K562 (cell line): ENCODE measurements around the gene TMEM63A. TPM values are rescaled to one million over a fixed set of nuclear protein-coding genes. Genes with fewer than 3 reads are reported as not detected.
A peak's percentile ranks its signal among the peaks of the same experiment; 100 is the strongest.

Source experiments
- CREB1 ChIP-seq, 2 experiments: sonication (generic) in 1 of 2; formaldehyde crosslinking in 1 of 2; IDR thresholded peaks; 2 replicates each; pipeline versions ENCODE4 v1.6.1 to v1.8.0; 2012 to 2022; ENCODE audit warnings: inconsistent platforms in 1 of 2, mild to moderate bottlenecking in 1 of 2, missing genetic modification reagents in 1 of 2, moderate library complexity in 1 of 2
- E4F1 ChIP-seq: fragments of 250-450 bp; sonication (Bioruptor Pico); IDR thresholded peaks from 2 replicates; pipeline ENCODE4 v1.5.0; 2021; ENCODE audit warnings: mild to moderate bottlenecking, borderline replicate concordance
- ETV6 ChIP-seq, 3 experiments: fragments of 150-350 bp in 1 of 3; sonication (generic) in 1 of 3; formaldehyde crosslinking in 1 of 3; IDR thresholded peaks; 2 replicates each; pipeline versions ENCODE4 v1.6.1 to v1.8.0; 2014 to 2022; ENCODE audit warnings: borderline replicate concordance in 2 of 3, low read depth in 2 of 3, antibody characterized with exemption in 1 of 3, low read length in 1 of 3, mild to moderate bottlenecking in 1 of 3, missing genetic modification reagents in 1 of 3
- FIP1L1 ChIP-seq: fragments of 200-400 bp; formaldehyde crosslinking; IDR thresholded peaks from 2 replicates; pipeline ENCODE4 v1.6.1; 2018; ENCODE audit warnings: mild to moderate bottlenecking, low read depth, low read length; ENCODE audit not compliant: poor library complexity, severe bottlenecking
- ILF3 ChIP-seq: fragments of 450-650 bp; IDR thresholded peaks from 2 replicates; pipeline ENCODE4 v1.6.1; 2018; ENCODE audit warnings: antibody characterized with exemption, mild to moderate bottlenecking, moderate library complexity, borderline replicate concordance
- IRF9 ChIP-seq: fragments of 450-650 bp; IDR thresholded peaks from 2 replicates; pipeline ENCODE4 v1.6.1; 2016; ENCODE audit warnings: missing biosample characterization, missing genetic modification characterization
- MAZ ChIP-seq, 2 experiments: fragments of 450-650 bp in 1 of 2; sonication (generic) in 1 of 2; formaldehyde crosslinking; IDR thresholded peaks in 1 of 2; conservative IDR thresholded peaks in 1 of 2; 2 replicates each; pipeline versions ENCODE4 v1.4.0 to v1.5.0; 2020; ENCODE audit warnings: mild to moderate bottlenecking in 1 of 2, missing genetic modification reagents in 1 of 2
- MEIS2 ChIP-seq: fragments of 450-650 bp; IDR thresholded peaks from 2 replicates; pipeline ENCODE4 v1.6.1; 2014; ENCODE audit warnings: mild to moderate bottlenecking; ENCODE audit not compliant: partially characterized antibody
- POLR3A ChIP-seq: IDR thresholded peaks from 2 replicates; pipeline ENCODE4 v1.6.1; 2011; ENCODE audit warnings: borderline replicate concordance, mild to moderate bottlenecking, moderate library complexity; ENCODE audit not compliant: insufficient read length, insufficient read depth; ENCODE audit errors: extremely low read depth
- PRDM10 ChIP-seq: fragments of 450-650 bp; IDR thresholded peaks from 2 replicates; pipeline ENCODE4 v1.6.1; 2018; ENCODE audit not compliant: partially characterized antibody
- SMARCC2 ChIP-seq: fragments of 450-650 bp; IDR thresholded peaks from 2 replicates; pipeline ENCODE4 v1.6.1; 2017; ENCODE audit warnings: antibody characterized with exemption, moderate library complexity, mild to moderate bottlenecking, low read depth
- SMC3 ChIP-seq: conservative IDR thresholded peaks from 2 replicates; pipeline ENCODE4 v1.6.1; 2011; ENCODE audit warnings: low read depth, low read length, improper control_type of control experiment; ENCODE audit not compliant: insufficient read depth
- TAF1 ChIP-seq: IDR thresholded peaks from 2 replicates; pipeline ENCODE4 v1.6.1; 2011; ENCODE audit warnings: mild to moderate bottlenecking, low read length, moderate library complexity; ENCODE audit not compliant: insufficient read depth, control insufficient read depth, severe bottlenecking; ENCODE audit errors: extremely low read depth
- TEAD4 ChIP-seq, 2 experiments: sonication (generic) in 1 of 2; formaldehyde crosslinking in 1 of 2; IDR thresholded peaks; 2 replicates each; pipeline versions ENCODE4 v1.6.1 to v1.8.0; 2012 to 2022; ENCODE audit warnings: borderline replicate concordance in 1 of 2, inconsistent platforms in 1 of 2, low read length in 1 of 2, mild to moderate bottlenecking in 1 of 2, missing genetic modification reagents in 1 of 2
- TSC22D4 ChIP-seq: fragments of 450-650 bp; IDR thresholded peaks from 2 replicates; pipeline ENCODE4 v1.6.1; 2016; ENCODE audit warnings: missing genetic modification characterization, missing biosample characterization, control low read depth
- ZFX ChIP-seq: sonication (generic); formaldehyde crosslinking; IDR thresholded peaks from 2 replicates; pipeline ENCODE4 v1.8.0; 2022; ENCODE audit warnings: mild to moderate bottlenecking, missing genetic modification reagents, moderate library complexity
- polyA plus RNA-seq, 8 experiments: library from polyadenylated mRNA; depleted of rRNA in 4 of 8; stranded (reverse) in 5 of 8; unstranded in 3 of 8; fragments of >200 nt; fragmentation: Nextera tagmentation in 2 of 8; fragmentation: Illumina TruSeq in 1 of 8; extraction: Ambion mirVana in 2 of 8; extraction: Trizol in 1 of 8; gene quantifications; 2 replicates each; pipeline versions ENCODE4 v1.2.1 to v1.2.3, GENCODE V29; 2011 to 2014; ENCODE audit warnings: inconsistent platforms in 1 of 8, missing spikeins in 1 of 8
- total RNA-seq, 7 experiments: library from RNA; depleted of rRNA in 6 of 7; stranded (reverse); fragments of >200 nt in 6 of 7; fragmentation: Illumina TruSeq in 2 of 7; extraction: Trizol in 2 of 7; gene quantifications; 2 replicates each; pipeline versions ENCODE4 v1.2.1 to v1.2.3, GENCODE V29; 2011 to 2021; ENCODE audit warnings: low replicate concordance in 1 of 7

The TMEM63A gene
- total and polyA plus RNA-seq, 9 of the 15 experiments (the other 6 are each of a cell fraction or from before 2014, with no cell fraction given) = 2.0 to 54.6 (median 17.5) TPM

GRCh38 chr1:225882694-225883615 lies 775 bp upstream of the TMEM63A start (continued):
- TF ChIP-seq IRF9 (tag) = no peak
- 0 out of 2 replicates have a peak, but pooled peaks have one; percentile 25 for TF ChIP-seq SMARCC2
- TF ChIP-seq ETV6 (IDR thresholded peaks at IDR 0.05; ENCODE audit: borderline replicate concordance in 1 of 2, low read depth in 2 of 2, low read length in 1 of 2) = no peak
- TF ChIP-seq ETV6 (CRISPR knock-in tag; IDR thresholded peaks at IDR 0.05; ENCODE audit: borderline replicate concordance) = no peak
- TF ChIP-seq SMC3 = no peak
- TF ChIP-seq ZFX = peak; percentile 95
- TF ChIP-seq TEAD4 (IDR thresholded peaks at IDR 0.05; ENCODE audit: low read length) = no peak
- no peak for TF ChIP-seq TEAD4 (CRISPR knock-in tag; IDR thresholded peaks at IDR 0.05; ENCODE audit: borderline replicate concordance)
- TF ChIP-seq POLR3A = no peak
- peak; percentile 25 for TF ChIP-seq FIP1L1
- no peak for TF ChIP-seq TAF1
- no peak for TF ChIP-seq TSC22D4
- TF ChIP-seq CREB1 (IDR thresholded peaks at IDR 0.05) = no peak
- TF ChIP-seq CREB1 (CRISPR knock-in tag; IDR thresholded peaks at IDR 0.05) = 0 out of 2 replicates have a peak, but pooled peaks have one; percentile 36
- no peak for TF ChIP-seq MEIS2
- no peak for TF ChIP-seq E4F1 (CRISPR knock-in tag)
- peak; percentile 78 for TF ChIP-seq PRDM10
- no peak for TF ChIP-seq ILF3
- peak; percentile 1 to 10; a peak in 1 of 4 replicates for TF ChIP-seq MAZ (CRISPR knock-in tag; conservative IDR thresholded peaks at IDR 0.05 in 1 of 2, IDR thresholded peaks at IDR 0.05 in 1 of 2)
